GM21447 (cell line): Measurements from ENCODE around the gene DPPA3.
"Not testable (repeated sequence)": the region's sequence is repeated elsewhere in the genome, so short reads cannot be mapped to it uniquely, and the experiment has no call there.

ENCODE experiments used
- ATAC-seq: cut with Tn5 transposase; IDR thresholded peaks from one replicate; pipeline ENCODE4 v1.9.1; 2021; ENCODE audit not compliant: unreplicated experiment

The DPPA3 gene

DNA sequence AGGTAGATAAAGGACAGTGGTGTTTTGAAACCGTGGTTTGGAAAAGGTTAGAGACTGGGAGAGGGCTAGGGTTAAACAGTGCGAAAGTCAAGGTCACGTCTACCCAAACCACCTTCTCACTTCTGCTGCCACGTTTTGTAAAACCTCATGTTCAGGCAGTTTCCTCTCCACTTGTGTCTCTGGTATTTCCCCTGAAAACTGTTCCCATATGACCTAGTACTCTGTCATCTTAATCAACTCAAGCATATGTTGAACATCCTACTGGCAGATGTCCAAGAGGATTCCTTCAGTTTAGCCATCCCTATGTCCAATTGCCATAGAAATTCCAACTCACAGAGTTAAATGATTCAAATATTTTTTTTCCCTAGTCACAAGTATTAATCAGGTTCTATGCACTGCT lies 18.5 kb downstream of the DPPA3 start:
- ATAC-seq: no peak

DNA sequence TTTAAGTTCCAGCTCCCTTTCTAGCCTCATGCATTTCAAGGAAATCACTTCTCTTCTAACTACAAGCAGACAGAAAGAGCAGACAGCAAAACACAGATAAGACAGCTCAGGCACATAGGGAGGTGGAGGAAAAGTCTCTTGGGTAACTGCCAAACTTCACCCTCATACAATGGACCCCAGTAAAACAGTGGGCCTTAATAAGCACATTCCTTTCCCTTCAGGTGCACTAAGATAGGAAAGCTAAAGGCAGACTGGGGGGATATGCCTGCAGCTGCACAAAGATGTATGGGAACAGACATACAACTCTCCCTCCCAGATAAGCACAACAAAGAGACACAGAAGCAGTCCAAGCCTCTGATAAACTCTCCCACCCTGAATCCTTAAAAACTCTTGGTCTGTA lies 19.8 kb downstream of the DPPA3 start:
- not testable (repeated sequence) for ATAC-seq

- ATAC-seq: no peak
Observed at GRCh38 chr12:7731486-7731885, 20.3 kb downstream of the DPPA3 start.

GRCh38 chr12:7732993-7733392 lies 21.8 kb downstream of the DPPA3 start:
- no peak for ATAC-seq

DNA sequence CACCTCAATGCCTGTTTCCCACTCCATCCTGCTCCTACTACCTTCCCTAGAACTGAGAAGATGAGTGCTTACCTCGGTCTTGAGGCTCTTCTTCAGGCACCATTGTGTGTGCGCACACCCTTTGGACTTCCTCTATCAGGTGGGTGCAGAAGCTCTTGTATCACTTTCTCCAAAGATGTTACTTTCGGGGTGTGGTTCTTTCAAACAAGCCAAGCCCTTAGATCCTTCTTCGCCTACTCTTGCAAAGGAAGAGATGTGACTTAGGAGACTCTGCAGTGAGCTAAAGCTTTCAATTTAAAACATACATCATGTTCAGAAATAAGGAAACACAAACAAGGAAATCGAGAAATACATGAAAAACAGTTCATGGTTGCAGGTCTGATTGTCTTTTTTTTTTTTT lies 36.0 kb downstream of the DPPA3 start, which contains the start of gene CLEC4C:
TSS of gene CLEC4C (minus strand) at position 130 of the 400 bp plus-strand sequence. CDS start at position 103, 27 bp downstream.
- ATAC-seq: no peak

DNA sequence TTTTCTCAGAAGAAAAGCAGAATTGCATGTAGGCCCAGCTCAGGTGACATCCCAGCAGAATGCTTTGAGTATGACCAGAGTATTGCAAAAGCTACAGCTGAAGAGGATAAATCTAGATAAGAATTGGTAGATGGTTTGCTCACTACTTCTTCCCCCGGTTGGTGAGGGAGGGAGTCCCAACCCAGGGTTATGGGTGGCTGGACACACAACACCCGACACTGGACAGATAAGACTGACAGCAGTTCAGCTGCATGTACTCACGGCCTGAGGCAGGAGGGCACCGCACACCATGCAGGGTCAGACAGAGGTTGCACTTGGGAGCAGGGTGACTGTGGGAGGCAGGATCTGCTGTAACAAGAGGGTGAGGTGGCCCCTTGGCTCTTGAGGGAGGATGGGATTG lies 37.6 kb downstream of the DPPA3 start:
- no peak for ATAC-seq

- no peak for ATAC-seq
Observed at GRCh38 chr12:7749442-7749841, 38.2 kb downstream of the DPPA3 start.

- ATAC-seq: no peak
Observed at GRCh38 chr12:7750350-7750749, 39.1 kb downstream of the DPPA3 start.

- ATAC-seq: no peak
Observed at GRCh38 chr12:7751394-7751793, 40.2 kb downstream of the DPPA3 start.

- not testable (repeated sequence) for ATAC-seq
Observed at GRCh38 chr12:7751941-7752922, 41.0 kb downstream of the DPPA3 start.

DNA sequence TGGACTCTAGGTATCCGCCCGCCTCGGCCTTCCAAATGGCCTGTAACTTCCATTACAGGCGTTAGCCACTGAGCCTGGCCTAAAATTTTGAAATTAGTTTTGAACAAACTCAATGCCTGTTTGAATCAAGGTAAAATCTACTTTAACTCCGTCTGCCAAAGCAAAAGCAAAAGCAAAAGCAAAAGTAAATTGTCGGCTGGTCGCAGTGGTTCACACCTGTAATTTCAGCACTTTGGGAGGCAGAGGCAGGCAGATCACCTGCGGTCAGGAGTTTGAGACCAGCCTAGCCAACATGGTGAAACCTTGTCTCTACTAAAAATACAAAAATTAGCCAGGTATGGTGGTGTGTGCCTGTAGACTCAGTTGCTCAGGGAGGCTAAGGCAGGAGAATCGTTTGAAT lies 44.4 kb downstream of the DPPA3 start:
- not testable (repeated sequence) for ATAC-seq

DNA sequence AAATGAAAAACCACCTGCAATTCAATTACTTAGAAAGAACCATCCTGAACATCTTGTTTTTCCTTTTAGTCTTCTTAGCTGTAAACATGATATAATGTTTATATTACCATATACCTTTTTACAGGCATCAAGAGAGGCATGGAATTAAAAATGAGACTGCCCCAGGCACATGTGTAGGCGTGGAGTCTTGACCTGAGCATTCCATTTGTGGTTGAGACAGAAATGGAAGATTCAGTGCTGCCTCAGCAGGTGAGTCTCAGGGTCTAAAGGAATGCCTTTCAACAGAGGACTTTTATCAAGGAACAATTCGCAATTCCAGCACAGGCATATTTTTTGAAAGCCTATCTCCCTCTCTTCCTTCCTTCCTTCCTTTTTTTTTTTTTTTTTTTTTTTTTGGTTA lies 45.8 kb downstream of the DPPA3 start:
- ATAC-seq: no peak

DNA sequence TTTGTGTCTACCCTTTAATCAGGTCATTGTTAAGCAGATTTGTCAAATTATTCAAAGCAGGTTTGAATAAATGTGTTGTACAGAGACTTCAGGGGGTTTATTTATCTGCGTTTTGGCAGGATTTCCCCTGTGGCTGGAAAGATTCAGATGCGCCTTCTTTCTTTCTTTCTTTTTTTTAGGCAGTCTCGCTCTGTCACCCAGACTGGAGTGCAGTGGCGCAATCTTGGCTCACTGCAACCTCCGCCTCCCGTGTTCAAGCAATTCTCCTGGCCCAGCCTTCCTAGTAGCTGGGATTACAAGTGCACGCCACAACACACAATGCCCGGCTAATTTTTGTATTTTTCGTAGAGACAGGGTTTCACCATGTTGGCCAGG lies 47.5 kb downstream of the DPPA3 start:
- ATAC-seq: no peak
